SK-N-SH (cell line): ENCODE results near the gene ABI1.

Experiments
- TEAD4 ChIP-seq: IDR thresholded peaks from 2 replicates; pipeline ENCODE4 v1.4.0; 2012; ENCODE audit warnings: mild to moderate bottlenecking, borderline replicate concordance; ENCODE audit not compliant: insufficient read depth
- YY1 ChIP-seq: IDR thresholded peaks from 2 replicates; pipeline ENCODE4 v1.4.0; 2012; ENCODE audit warnings: low read depth, mild to moderate bottlenecking
- TF ChIP-seq, protein P1 (sequence below): IDR thresholded peaks from 2 replicates; pipeline ENCODE4 v1.6.1; 2012; ENCODE audit warnings: mild to moderate bottlenecking, low read depth, low read length, moderate library complexity
- TF ChIP-seq, protein P2 (sequence below): fragments of 200-600 bp; sonication (generic); IDR thresholded peaks from 2 replicates; pipeline ENCODE4 v1.6.1; 2017; ENCODE audit warnings: antibody characterized with exemption, mild to moderate bottlenecking, moderate library complexity

DNA sequence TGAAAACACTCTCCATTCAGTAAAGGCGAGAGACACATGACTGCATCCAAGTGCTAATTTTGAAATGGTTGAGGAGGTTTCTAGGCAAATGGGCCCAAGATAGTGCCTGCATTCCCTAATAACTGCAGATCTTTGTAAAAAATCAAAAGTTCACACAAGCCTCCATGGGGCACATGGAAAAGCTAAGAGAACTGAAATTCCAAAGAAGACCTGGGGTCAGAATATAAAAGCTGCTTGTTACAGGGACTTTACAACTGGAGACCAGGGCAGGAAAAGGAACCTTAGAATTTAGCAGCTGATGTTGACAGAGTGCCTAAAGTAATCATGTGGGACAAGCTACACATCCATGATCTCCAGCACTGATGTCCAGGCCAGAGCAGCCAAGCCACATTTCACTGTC lies 10.0 kb upstream of the ABI1 start:
- TF ChIP-seq YY1: no peak
- TF ChIP-seq, protein P1, sequence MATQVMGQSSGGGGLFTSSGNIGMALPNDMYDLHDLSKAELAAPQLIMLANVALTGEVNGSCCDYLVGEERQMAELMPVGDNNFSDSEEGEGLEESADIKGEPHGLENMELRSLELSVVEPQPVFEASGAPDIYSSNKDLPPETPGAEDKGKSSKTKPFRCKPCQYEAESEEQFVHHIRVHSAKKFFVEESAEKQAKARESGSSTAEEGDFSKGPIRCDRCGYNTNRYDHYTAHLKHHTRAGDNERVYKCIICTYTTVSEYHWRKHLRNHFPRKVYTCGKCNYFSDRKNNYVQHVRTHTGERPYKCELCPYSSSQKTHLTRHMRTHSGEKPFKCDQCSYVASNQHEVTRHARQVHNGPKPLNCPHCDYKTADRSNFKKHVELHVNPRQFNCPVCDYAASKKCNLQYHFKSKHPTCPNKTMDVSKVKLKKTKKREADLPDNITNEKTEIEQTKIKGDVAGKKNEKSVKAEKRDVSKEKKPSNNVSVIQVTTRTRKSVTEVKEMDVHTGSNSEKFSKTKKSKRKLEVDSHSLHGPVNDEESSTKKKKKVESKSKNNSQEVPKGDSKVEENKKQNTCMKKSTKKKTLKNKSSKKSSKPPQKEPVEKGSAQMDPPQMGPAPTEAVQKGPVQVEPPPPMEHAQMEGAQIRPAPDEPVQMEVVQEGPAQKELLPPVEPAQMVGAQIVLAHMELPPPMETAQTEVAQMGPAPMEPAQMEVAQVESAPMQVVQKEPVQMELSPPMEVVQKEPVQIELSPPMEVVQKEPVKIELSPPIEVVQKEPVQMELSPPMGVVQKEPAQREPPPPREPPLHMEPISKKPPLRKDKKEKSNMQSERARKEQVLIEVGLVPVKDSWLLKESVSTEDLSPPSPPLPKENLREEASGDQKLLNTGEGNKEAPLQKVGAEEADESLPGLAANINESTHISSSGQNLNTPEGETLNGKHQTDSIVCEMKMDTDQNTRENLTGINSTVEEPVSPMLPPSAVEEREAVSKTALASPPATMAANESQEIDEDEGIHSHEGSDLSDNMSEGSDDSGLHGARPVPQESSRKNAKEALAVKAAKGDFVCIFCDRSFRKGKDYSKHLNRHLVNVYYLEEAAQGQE: no peak
- TF ChIP-seq, protein P2, sequence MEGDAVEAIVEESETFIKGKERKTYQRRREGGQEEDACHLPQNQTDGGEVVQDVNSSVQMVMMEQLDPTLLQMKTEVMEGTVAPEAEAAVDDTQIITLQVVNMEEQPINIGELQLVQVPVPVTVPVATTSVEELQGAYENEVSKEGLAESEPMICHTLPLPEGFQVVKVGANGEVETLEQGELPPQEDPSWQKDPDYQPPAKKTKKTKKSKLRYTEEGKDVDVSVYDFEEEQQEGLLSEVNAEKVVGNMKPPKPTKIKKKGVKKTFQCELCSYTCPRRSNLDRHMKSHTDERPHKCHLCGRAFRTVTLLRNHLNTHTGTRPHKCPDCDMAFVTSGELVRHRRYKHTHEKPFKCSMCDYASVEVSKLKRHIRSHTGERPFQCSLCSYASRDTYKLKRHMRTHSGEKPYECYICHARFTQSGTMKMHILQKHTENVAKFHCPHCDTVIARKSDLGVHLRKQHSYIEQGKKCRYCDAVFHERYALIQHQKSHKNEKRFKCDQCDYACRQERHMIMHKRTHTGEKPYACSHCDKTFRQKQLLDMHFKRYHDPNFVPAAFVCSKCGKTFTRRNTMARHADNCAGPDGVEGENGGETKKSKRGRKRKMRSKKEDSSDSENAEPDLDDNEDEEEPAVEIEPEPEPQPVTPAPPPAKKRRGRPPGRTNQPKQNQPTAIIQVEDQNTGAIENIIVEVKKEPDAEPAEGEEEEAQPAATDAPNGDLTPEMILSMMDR: no peak
- TF ChIP-seq TEAD4: no peak
